Thymus (tissue), 11 donors: ENCODE results near the gene C21orf58. TPM values are rescaled to one million over a fixed set of nuclear protein-coding genes. Genes with fewer than 3 reads are reported as not detected.

Source experiments
- DNase-seq, 9 donors: peaks; one replicate each; pipeline ENCODE4 v3.0.0-alpha.2; 2013; ENCODE audit warnings: low spot score in 9 of 9, low read depth in 6 of 9, missing footprints in 1 of 9
- H3K27ac ChIP-seq, 2 donors: one replicate each; pipeline ENCODE4 v1.5.1; 2013; ENCODE audit warnings: control low read depth in 1 of 2, low read depth in 1 of 2, low read length in 1 of 2, mild to moderate bottlenecking in 1 of 2, moderate library complexity in 1 of 2
- H3K27me3 ChIP-seq, 2 donors: one replicate each; pipeline ENCODE4 v1.5.1; 2013; ENCODE audit warnings: low read length in 1 of 2; ENCODE audit not compliant: control insufficient read depth in 2 of 2, insufficient read depth in 1 of 2
- H3K36me3 ChIP-seq, 2 donors: one replicate each; pipeline ENCODE4 v1.5.1; 2013; ENCODE audit warnings: low read length in 1 of 2, mild to moderate bottlenecking in 1 of 2, moderate library complexity in 1 of 2; ENCODE audit not compliant: control insufficient read depth in 2 of 2, insufficient read depth in 2 of 2
- H3K4me1 ChIP-seq, 2 donors: one replicate each; pipeline ENCODE4 v1.5.1; 2013; ENCODE audit warnings: low read length in 2 of 2; ENCODE audit not compliant: control insufficient read depth in 2 of 2, insufficient read depth in 2 of 2
- H3K4me3 ChIP-seq, 2 donors: one replicate each; pipeline ENCODE4 v1.5.1; 2013; ENCODE audit warnings: low read length in 2 of 2, control low read depth in 1 of 2, mild to moderate bottlenecking in 1 of 2
- H3K9me3 ChIP-seq, 2 donors: one replicate each; pipeline ENCODE4 v1.5.1; 2013; ENCODE audit warnings: low read length in 1 of 2, mild to moderate bottlenecking in 1 of 2; ENCODE audit not compliant: control insufficient read depth in 2 of 2, insufficient read depth in 1 of 2
- WGBS: extraction: QIAGEN DNeasy Blood & Tissue Kit; methylation state at CpG from one replicate; pipeline ENCODE4 v1.1.7; 2013; 5-methylcytosine and 5-hydroxymethylcytosine counted together
- polyA plus RNA-seq: library from polyadenylated mRNA; stranded (reverse); fragments of 200-250 nt; gene quantifications from one replicate; pipeline ENCODE4 v1.2.3, GENCODE V29; 2013
- total RNA-seq: library from RNA; stranded (reverse); fragments of 120-200 nt; gene quantifications from one replicate; pipeline ENCODE4 v1.2.4, GENCODE V29; 2013
- donor health status: healthy.

The C21orf58 gene
- total and polyA plus RNA-seq, 2 donors: 3.4 to 7.3 TPM

DNA sequence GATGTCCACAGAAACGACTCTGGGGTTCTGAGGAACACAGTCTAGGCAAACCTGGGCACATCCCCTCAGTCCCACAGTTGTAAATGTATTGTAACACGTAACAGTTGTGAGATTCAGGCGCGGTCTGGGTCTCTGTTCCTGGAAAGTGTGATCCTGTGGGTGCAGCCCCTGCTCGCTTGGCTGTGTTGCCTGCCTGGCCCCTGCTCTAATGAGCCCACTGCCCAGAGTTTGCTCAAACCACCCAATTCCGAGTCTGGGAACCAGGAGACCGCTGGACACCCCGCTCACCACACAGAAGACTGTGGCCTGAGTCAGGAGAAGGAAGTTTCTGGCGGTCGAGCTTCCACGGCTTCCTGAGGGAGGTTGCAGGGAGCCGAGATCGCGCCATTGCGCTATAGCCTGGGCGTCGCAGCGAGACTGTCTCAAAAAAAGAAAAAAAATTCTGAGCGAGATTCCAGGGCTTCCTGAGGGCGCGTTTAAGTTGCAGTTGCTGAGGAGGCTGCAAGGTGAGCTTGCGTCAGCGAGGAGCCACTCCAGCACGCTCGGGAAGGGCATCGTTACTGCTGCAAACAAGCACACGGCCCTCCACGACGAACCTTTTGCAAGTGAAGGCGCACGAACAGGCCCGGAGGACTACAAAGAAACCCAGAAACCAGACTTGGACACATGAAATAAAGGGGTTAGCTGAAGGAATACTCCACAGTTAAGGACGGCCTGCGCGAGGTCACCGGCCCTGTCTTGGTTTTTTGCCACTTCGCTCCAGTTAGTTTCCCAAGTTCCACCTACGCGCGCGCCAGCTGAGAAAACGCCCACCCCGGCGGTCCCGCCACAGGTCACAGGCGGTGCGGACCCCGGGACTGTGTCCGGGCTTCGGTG, 1.1 kb downstream of the C21orf58 start:
- Histone ChIP-seq H3K36me3 (peaks cover 20 to 21% of the 10 kb centered on the region in 2 donors), H3K4me1 (peaks cover 19 to 45% of the 10 kb centered on the region in 2 donors), H3K9me3 (no peaks in the 10 kb centered on the region), H3K27me3 (no peaks in the 10 kb centered on the region), H3K4me3 (peak overlapping the region; percentile 98), H3K27ac (peak overlapping the region; percentile 36 to 83)
- 2% methylated on average over 50 of the region's 50 CpGs for WGBS
- DNase-seq: peak in 3 of 9 donors; percentile 12 to 36 (median 13)

DNA sequence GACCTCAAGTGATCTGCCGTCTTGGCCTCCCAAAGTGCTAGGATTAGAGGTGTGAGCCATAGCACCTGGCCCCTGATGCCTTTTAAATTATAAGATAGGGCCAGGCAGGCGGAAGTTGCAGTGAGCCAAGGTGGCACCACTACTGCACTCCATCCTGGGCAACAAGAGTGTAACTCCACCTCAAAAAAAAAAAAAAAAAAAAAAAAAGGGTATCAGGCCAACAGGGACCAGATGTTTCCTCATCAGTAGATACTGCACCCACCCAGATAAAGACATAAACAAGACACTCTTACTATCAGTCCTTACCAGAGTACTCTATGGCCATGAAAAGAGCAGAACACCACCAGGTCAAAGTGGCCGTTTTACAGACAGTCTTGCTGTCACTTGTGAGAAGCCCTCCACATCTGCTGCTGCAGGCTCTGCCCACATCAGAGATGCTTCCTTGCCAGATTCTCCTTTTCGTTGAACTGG, 3.3 kb downstream of the C21orf58 start:
- DNase-seq: peak in 2 of 9 donors; percentile 13 to 47
- H3K4me3 ChIP-seq: peak overlapping the region; percentile 21 to 98
- peak overlapping the region; percentile 58 to 60 for H3K27ac ChIP-seq
- peaks cover 27 to 29% of the 10 kb centered on the region in 2 donors for H3K36me3 ChIP-seq
- no peaks in the 10 kb centered on the region for H3K27me3 ChIP-seq
- H3K4me1 ChIP-seq: peaks cover 15 to 41% of the 10 kb centered on the region in 2 donors
- WGBS: 9% methylated on average over 4 of the region's 4 CpGs
- H3K9me3 ChIP-seq: no peaks in the 10 kb centered on the region

DNA sequence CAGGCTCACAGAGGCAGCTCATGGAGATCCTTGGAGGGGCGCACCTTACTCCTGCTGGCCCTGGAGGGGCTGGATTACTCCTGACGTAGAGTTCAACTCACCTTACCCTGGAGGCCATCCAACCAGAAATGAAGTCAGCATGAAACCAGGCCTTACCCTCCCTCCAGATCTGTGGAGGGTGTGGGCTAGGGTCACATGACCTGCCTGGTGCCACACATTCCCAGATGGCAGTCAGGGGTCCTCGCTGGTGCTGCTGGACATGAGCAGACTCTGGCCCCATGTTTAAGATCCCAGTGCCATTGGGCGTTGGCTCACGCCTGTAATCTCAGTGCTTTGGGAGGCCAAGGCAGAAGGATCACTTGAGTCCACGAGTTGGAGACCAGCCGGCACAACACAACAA, 4.5 kb downstream of the C21orf58 start:
- Histone ChIP-seq H3K9me3 (no peaks in the 10 kb centered on the region), H3K27me3 (no peaks in the 10 kb centered on the region), H3K36me3 (peaks cover 35 to 41% of the 10 kb centered on the region in 2 donors), H3K4me1 (peaks cover 15 to 40% of the 10 kb centered on the region in 2 donors), H3K27ac (no peak overlapping the region), H3K4me3 (no peak overlapping the region)
- DNase-seq: no peak
- WGBS: 97% methylated on average over 7 of the region's 7 CpGs

DNA sequence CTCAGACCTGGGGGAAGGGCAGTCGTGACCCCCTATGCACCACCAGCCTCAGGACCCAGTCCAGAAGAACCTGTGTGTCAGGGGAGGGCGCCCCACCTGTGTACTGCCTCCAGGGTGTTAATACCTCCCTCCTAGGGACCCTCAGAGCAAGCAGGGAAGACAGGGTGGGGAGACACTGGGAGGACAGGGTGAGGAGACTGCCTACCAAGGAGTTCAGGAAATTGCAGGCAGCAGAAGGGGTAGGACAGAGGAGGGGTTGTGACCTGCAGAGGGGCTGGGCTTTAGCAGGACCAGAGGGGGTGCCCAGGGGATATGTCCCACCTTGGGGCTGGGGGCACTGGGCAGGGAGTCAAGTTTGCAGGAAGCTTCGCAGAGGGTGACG, 5.2 kb downstream of the C21orf58 start:
- Histone ChIP-seq H3K36me3 (peaks cover 40 to 45% of the 10 kb centered on the region in 2 donors), H3K27ac (no peak overlapping the region), H3K4me1 (peaks cover 15 to 40% of the 10 kb centered on the region in 2 donors), H3K27me3 (no peaks in the 10 kb centered on the region), H3K4me3 (no peak overlapping the region), H3K9me3 (no peaks in the 10 kb centered on the region)
- DNase-seq: no peak
- 98% methylated on average over 4 of the region's 4 CpGs for WGBS

DNA sequence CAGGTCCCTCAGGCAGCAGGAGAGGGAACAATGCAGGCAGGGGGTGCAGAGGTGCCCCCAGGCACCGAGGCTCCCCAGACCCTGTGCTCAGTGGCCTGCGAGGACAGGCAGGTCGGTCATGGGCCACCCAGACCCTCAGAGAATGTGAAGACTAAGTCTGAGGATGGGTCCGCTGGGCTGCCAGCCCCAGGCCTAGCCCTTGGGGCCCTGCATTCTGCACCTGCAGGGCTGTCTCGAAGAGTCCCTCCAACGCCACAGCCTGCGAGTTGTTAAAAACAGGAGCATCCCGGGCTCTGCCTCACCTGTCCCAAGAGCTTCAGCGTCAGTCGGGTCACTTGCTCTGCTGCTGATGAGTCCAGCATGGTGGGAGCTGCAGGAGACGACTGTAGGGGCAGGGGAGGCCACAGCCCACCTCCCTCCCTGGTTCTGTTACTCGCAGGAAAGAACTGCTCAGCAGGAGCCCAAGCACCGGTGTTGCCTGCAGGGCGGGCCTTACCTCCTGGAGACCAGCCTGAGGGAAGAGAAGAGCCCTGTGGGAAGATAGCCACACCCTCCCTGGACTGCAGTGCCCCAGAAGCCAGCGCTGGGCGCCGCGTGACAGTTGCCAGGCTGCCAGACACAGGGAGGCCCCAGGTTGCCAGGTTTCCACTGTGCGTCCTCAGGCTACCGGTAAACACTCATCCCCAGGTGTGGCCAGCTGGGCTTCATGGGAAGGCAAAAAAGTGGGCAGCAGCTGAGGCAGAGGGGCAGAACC, 5.8 kb downstream of the C21orf58 start:
- Histone ChIP-seq H3K4me1 (peaks cover 12 to 37% of the 10 kb centered on the region in 2 donors), H3K4me3 (no peak overlapping the region), H3K9me3 (no peaks in the 10 kb centered on the region), H3K36me3 (peaks cover 45 to 51% of the 10 kb centered on the region in 2 donors), H3K27ac (no peak overlapping the region), H3K27me3 (no peaks in the 10 kb centered on the region)
- DNase-seq: no peak
- WGBS: 97% methylated on average over 20 of the region's 20 CpGs

DNA sequence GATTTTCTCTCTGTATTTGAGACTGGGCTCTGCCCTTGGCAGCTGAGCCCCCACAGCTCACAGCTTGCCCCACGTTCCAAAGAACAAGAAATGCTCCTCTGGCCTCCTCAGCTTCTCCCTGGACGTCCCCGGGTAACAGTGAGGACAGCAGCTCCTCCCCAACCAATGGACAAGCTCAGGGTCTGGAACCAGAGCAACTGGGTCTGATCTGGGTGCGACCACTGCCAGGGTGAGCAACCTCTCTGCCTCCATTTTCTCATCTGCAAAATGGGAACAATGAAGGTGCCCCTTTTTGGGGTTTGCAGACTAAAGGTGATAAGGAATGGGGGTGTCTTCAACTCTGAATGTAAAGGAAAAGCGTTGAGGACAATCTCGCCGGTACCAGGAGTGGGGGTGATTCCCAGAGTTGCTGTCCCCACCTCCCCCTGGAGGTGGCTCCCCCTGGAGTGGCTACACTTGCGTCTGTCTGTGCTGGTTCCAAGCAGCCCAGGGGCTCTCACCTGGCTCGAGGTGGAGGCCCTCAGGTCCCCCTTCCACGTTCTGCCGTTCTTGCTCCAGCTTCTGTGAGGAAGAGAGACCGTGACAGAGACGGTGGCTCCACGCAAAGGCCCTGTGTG, 6.9 kb downstream of the C21orf58 start:
- no peaks in the 10 kb centered on the region for H3K9me3 ChIP-seq
- no peak overlapping the region for H3K4me3 ChIP-seq
- no peak for DNase-seq
- H3K36me3 ChIP-seq: peaks cover 46 to 54% of the 10 kb centered on the region in 2 donors
- H3K27me3 ChIP-seq: no peaks in the 10 kb centered on the region
- H3K27ac ChIP-seq: no peak overlapping the region
- 97% methylated on average over 14 of the region's 14 CpGs for WGBS
- peaks cover 1 to 26% of the 10 kb centered on the region in 2 donors for H3K4me1 ChIP-seq

DNA sequence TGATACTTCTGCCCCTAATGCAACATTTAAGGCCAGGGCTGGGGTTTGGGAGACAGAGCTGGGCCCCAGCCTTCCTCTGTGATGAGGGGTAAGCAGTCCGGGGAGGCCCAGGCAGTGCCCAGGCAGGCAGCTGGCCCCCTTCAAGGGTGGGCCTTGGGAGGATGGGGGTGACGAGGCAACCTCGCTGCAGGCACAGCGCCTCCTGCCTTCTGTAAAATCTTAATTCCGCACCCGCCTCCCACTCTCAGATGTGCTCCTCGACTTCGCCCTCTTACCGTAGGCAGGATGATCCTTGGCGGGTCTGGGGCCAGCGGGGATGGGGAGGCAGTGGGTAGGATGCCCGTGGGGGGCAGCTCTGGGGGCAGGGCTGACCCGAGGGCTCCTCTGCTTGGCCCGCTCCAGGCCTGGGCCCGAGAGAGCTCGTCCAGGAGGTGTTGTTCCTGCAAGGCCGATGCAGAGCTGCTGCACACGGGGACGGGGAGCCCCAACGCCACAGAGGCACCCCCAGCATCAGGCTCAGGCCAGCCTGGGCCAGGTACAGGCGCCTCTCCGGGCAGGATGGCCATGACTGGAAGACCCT, 9.1 kb downstream of the C21orf58 start:
- Histone ChIP-seq H3K36me3 (peaks cover 51 to 63% of the 10 kb centered on the region in 2 donors), H3K27ac (no peak overlapping the region), H3K9me3 (no peaks in the 10 kb centered on the region), H3K27me3 (no peaks in the 10 kb centered on the region), H3K4me1 (peaks cover 0 to 7% of the 10 kb centered on the region in 2 donors), H3K4me3 (no peak overlapping the region)
- DNase-seq: no peak
- whole genome bisulfite sequencing: 99% methylated on average over 22 of the region's 22 CpGs

DNA sequence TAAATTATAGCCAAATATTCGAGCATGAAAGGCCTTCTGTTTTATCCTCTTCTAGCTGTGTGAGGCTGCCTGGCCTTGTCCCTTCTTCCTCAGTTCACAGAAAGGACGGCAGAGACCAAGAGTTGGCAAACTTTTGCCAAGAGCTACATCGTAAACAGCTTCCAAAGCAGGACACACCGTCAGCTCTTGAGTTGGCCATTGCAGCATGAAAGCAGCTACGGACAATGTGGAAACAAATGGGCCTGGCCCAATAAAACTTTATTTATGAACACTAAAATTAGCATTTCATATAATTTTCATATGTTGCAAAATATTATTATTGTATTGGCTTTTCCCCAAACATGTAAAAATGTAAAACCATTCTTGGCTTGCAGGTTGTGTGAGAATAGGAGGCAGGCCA, 10.7 kb downstream of the C21orf58 start:
- Histone ChIP-seq H3K4me1 (no peaks in the 10 kb centered on the region), H3K9me3 (no peaks in the 10 kb centered on the region), H3K27ac (no peak overlapping the region), H3K27me3 (no peaks in the 10 kb centered on the region), H3K36me3 (peaks cover 46 to 64% of the 10 kb centered on the region in 2 donors), H3K4me3 (no peak overlapping the region)
- no peak for DNase-seq
- WGBS: 97% methylated on average over 5 of the region's 5 CpGs
